Activated CD8-positive, alpha-beta memory T cell treated with anti-CD3 and anti-CD28 coated beads for 4 hours (primary cell): Measurements from ENCODE around the gene GRAPL.
"Not testable (repeated sequence)": the region's sequence is repeated elsewhere in the genome, so short reads cannot be mapped to it uniquely, and the experiment has no call there.

Experiments used
- DNase-seq, 2 donors: peaks; one replicate each; pipeline ENCODE4 v3.0.0-alpha.2; 2020; ENCODE audit warnings: low read depth in 2 of 2

Gene GRAPL

GRCh38 chr17:19188870-19189708, 61.7 kb downstream of the GRAPL start:
- not testable (repeated sequence) for DNase-seq

GRCh38 chr17:19189781-19190405, 62.5 kb downstream of the GRAPL start:
- not testable (repeated sequence) for DNase-seq

DNA sequence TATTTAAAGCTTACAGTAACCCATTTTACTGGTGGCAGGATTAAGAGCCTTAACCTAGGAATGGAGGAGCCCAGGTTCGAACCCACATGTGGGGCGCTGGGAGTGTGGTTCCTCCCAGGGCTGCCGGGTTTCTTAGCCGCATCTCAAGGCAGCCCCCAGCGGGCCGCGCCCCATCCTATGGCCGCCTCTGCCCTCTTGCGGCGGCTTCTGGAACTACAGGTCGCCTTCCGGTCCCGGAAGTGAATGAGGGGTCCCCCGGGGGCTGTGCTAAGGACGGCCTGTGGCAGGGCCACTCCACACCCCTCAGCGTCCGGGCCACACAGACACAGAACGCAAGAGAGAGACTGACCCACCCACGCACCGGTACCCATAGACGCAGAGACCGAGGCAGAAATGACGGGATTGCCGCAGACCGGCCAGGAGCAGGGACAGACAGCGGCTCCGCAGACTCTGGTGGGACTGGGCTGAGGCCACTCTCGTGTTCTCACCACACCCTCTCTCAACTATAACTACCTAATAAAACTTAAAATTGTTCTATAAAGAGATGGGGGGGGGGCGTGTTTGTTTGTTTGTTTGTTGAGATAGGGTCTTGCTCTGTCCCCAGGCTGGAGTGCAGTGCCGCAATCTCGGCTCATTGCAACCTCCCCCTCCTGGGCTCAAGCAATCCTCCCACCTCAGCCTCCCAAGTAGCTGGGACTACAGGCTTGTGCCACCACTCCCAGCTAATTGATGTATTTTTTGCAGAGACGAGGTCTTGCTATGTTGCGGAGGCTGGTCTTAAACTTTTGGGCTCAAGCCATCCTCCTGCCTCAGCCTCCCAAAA, 69.2 kb downstream of the GRAPL start:
- not testable (repeated sequence) for DNase-seq

GRCh38 chr17:19202448-19202847, 75.1 kb downstream of the GRAPL start:
- DNase-seq = not testable (repeated sequence)

DNA sequence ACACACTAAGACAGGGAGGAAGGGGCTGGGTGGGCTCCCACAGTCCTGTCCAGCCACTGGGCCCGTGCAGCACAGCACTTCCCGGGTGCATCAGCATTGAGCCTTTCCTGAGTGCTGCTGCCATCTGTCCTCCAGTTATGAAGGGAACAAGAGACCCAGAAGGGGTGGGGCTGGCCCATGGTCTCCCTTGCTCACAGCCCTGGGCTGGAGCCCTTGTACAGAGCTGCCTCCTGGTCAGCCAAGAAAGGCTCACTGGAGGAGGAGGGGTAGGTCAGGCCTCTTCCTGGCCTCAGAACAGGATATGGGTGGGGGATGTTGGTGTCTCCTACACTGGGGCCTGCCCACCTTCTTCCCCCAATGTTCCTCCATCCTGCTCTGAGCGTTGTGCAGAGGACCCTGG, 76.0 kb downstream of the GRAPL start:
- DNase-seq = not testable (repeated sequence)
